Right atrium auricular region (tissue), 2 donors: Measurements from ENCODE around the gene TMEM190. TPM values are rescaled to one million over a fixed set of nuclear protein-coding genes. Genes with fewer than 3 reads are reported as not detected.

Source experiments
- DNase-seq: peaks from one replicate; pipeline ENCODE4 v3.0.0-alpha.2; 2019; ENCODE audit warnings: low spot score
- H3K27ac ChIP-seq, 2 donors: fragments of 200-600 bp; sonication (generic); 1 replicate in 1 of 2; 2 replicates in 1 of 2; pipeline ENCODE4 v1.5.1; 2016 to 2019
- H3K27me3 ChIP-seq, 2 donors: fragments of 200-600 bp; sonication (generic); one replicate each; pipeline versions ENCODE4 v1.5.1 to v1.6.0; 2017 to 2019
- H3K36me3 ChIP-seq: fragments of 200-600 bp; sonication (generic); one replicate; pipeline ENCODE4 v1.5.1; 2016
- H3K4me1 ChIP-seq, 2 donors: fragments of 200-600 bp; sonication (generic); one replicate each; pipeline versions ENCODE4 v1.5.1 to v1.6.0; 2017 to 2019
- H3K4me3 ChIP-seq, 2 donors: fragments of 200-600 bp; sonication (generic); 1 replicate in 1 of 2; 2 replicates in 1 of 2; pipeline ENCODE4 v1.5.1; 2017 to 2019; ENCODE audit warnings: mild to moderate bottlenecking in 1 of 2, moderate library complexity in 1 of 2
- H3K9me3 ChIP-seq, 2 donors: fragments of 200-600 bp; sonication (generic); one replicate each; pipeline ENCODE4 v1.5.1; 2019
- total RNA-seq, 2 donors: library from RNA; depleted of rRNA; stranded (reverse); fragments of >200 nt; gene quantifications; one replicate each; pipeline ENCODE4 v1.1.0, GENCODE V29; 2016
- TF ChIP-seq, protein P1 (sequence below), 2 donors: fragments of 200-600 bp; sonication (generic); IDR thresholded peaks; one replicate each; pipeline ENCODE4 v1.5.1; 2019; ENCODE audit warnings: antibody characterized with exemption in 2 of 2

Gene TMEM190
- total RNA-seq, 2 donors from 2014 or later, result not detected

DNA sequence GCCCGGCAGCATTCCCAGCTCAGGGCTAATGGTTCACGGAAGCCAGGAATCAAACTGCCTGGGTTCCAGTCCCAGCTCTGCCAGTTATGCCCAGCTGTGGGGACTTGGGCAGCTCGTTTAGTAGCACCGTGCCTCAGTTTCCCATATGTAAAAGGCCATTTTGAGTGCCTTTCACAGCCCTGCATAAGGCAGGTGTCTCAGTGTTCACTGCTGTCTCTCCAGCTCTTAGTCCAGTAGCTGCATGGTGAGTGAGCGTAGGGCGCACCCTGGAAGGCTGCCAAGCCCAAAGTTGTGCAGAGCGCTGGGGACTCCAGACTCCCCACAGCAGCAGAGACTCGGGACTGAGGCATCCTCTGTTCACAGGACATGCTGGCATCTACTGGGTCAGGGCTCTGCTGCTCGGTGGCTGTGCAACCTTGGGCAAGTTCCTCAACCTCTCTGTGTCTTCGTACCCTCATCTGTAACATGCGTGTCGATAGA is 14.6 kb downstream of the TMEM190 start:
- no peak overlapping the region for H3K4me3 ChIP-seq
- peaks cover 0 to 35% of the 10 kb centered on the region in 2 donors for H3K4me1 ChIP-seq
- H3K9me3 ChIP-seq, result no peaks in the 10 kb centered on the region
- no peak for DNase-seq
- no peaks in the 10 kb centered on the region for H3K27me3 ChIP-seq
- H3K36me3 ChIP-seq, result peaks cover 32% of the 10 kb centered on the region
- H3K27ac ChIP-seq, result no peak overlapping the region
- TF ChIP-seq, protein P1, sequence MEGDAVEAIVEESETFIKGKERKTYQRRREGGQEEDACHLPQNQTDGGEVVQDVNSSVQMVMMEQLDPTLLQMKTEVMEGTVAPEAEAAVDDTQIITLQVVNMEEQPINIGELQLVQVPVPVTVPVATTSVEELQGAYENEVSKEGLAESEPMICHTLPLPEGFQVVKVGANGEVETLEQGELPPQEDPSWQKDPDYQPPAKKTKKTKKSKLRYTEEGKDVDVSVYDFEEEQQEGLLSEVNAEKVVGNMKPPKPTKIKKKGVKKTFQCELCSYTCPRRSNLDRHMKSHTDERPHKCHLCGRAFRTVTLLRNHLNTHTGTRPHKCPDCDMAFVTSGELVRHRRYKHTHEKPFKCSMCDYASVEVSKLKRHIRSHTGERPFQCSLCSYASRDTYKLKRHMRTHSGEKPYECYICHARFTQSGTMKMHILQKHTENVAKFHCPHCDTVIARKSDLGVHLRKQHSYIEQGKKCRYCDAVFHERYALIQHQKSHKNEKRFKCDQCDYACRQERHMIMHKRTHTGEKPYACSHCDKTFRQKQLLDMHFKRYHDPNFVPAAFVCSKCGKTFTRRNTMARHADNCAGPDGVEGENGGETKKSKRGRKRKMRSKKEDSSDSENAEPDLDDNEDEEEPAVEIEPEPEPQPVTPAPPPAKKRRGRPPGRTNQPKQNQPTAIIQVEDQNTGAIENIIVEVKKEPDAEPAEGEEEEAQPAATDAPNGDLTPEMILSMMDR (IDR thresholded peaks at IDR 0.05), result no peak

DNA sequence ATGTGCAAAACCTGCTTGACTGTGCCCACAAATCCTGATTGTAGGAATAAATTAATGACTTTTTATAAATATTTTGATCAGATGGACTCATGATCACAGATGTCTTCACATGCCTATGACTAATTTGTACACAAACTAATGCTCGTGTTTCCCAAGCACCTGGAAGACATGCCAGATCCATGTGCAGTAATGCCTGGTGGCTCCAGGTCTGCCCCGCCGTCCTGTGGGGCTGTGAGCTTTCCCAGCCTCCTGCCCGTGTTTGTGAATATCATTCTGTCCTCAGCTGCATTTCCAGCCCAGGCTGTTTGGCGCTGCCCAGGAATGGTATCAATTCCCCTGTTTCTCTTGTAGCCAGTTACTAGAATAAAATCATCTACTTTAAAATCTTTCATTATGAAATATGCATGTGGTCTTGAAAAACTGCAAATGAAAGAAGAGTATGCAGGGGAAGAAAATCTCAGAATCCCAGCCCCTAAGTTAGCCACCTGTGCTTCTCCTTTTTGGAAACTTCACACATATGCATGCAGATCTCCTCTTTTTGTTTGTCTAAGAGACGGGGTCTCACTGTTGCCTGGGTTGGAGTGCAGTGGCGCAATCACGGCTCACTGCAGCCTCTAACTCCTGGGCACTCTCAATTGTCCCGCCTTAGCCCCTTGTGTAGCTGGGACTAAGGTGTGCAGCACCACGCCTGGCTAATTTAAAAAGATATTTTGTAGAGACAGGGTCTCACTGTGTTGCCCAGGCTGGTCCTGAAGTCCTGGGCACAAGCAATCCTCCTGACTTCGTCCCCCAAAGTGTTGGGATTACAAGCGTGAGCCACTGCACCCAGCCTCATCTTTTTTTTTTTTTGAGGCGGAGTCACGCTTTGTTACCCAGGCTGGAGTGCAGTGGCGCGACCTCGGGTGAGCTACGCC is 15.3 kb downstream of the TMEM190 start:
- Histone ChIP-seq H3K27me3 (no peaks in the 10 kb centered on the region), H3K4me1 (peaks cover 0 to 28% of the 10 kb centered on the region in 2 donors), H3K4me3 (no peak overlapping the region), H3K9me3 (no peaks in the 10 kb centered on the region), H3K27ac (no peak overlapping the region), H3K36me3 (peaks cover 31% of the 10 kb centered on the region)
- DNase-seq, result no peak
- TF ChIP-seq, protein P1 (IDR thresholded peaks at IDR 0.05), result no peak

DNA sequence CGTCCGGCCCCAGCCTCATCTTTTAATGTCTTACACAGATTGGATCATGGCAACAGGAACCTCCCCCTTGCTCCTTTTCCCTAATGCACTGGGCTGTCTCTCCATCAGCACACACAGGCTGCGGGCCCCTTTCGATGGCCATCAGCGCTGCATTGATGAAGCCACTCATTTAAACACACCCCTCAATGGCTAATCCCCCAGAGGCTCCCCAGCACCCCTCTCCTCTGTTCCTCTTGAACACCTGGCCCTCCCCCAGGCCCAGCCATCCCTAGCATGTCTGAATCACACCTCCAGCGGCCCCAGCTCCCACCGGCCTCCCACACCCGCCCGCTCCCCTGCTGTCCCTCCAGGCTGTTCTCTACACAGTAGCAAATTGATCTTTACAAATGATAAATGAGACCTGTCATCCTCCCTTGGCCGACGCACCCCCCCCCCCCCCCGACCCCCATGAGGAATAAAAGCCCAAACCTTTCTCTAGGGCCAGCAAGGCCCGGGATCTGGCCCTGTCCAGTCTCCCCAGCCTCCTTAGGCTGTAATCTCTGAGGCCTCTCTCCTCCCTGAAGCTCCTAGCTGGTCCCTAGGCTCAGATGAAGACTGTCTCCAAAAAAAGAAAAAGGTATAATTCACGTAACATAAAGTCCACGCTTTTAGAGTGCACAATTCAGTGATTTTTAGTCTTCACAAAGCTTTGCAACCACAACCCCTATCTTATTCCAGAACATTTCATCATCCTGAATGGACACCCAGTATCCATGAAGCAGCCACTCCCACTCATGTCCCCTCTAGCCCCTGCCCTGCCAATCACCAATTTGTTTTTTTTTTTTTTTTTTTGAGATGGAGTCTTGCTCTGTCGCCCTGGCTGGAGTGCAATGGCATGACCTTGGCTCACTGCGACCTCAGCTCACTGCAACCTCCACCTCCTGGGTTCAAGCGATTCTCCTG is 16.5 kb downstream of the TMEM190 start:
- DNase-seq, result no peak
- peaks cover 0 to 17% of the 10 kb centered on the region in 2 donors for H3K4me1 ChIP-seq
- no peaks in the 10 kb centered on the region for H3K9me3 ChIP-seq
- no peak overlapping the region for H3K4me3 ChIP-seq
- TF ChIP-seq, protein P1 (IDR thresholded peaks at IDR 0.05), result no peak
- no peak overlapping the region for H3K27ac ChIP-seq
- H3K27me3 ChIP-seq, result no peaks in the 10 kb centered on the region
- peaks cover 20% of the 10 kb centered on the region for H3K36me3 ChIP-seq

DNA sequence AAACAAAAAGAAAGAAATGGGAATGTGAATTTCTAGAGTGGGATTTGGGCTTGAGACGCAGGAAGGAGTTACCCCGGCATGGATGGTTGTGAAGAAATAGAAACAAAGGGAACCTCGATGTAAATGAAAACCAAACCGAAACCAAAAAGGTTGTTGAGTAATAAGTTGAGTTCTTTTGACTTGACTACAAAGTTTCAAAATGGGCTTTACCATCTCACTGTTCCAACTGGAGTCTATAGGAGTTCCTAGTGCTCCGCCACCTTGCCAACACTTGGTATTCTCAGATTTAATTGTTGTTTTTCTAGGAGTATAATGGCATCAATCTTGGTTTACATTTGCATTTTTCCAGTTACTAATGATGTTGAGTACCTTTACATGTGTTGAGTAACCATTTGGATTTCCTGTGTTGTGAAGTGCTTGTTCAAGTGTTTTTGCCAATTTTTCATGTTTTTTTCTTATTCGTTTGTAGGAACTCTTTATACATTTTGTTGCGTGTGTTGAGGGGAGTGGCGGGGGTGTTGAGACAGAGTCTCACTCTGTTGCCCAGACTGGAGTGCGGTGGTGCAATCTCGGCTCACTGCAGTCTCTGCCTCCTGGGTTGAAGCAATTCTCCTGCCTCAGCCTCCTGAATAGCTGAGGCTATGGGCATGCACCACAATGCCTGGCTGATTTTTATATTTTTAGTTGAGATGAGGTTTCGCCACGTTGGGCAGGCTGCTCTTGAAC is 21.7 kb downstream of the TMEM190 start:
- Histone ChIP-seq H3K9me3 (no peaks in the 10 kb centered on the region), H3K36me3 (peaks cover 35% of the 10 kb centered on the region), H3K4me1 (no peaks in the 10 kb centered on the region), H3K27ac (no peak overlapping the region), H3K27me3 (no peaks in the 10 kb centered on the region), H3K4me3 (no peak overlapping the region)
- no peak for DNase-seq
- TF ChIP-seq, protein P1 (IDR thresholded peaks at IDR 0.05), result no peak
